Hematopoietic multipotent progenitor cell treated with erythropoietin and hydrocortisone succinate and interleukin-3 and kit ligand, for 17 days (in vitro differentiated cells): ENCODE measurements around the gene SHC1.

ENCODE experiments used
- DNase-seq: peaks from one replicate; pipeline ENCODE4 v3.0.0-alpha.2; 2015; ENCODE audit warnings: low spot score

Gene SHC1

DNA sequence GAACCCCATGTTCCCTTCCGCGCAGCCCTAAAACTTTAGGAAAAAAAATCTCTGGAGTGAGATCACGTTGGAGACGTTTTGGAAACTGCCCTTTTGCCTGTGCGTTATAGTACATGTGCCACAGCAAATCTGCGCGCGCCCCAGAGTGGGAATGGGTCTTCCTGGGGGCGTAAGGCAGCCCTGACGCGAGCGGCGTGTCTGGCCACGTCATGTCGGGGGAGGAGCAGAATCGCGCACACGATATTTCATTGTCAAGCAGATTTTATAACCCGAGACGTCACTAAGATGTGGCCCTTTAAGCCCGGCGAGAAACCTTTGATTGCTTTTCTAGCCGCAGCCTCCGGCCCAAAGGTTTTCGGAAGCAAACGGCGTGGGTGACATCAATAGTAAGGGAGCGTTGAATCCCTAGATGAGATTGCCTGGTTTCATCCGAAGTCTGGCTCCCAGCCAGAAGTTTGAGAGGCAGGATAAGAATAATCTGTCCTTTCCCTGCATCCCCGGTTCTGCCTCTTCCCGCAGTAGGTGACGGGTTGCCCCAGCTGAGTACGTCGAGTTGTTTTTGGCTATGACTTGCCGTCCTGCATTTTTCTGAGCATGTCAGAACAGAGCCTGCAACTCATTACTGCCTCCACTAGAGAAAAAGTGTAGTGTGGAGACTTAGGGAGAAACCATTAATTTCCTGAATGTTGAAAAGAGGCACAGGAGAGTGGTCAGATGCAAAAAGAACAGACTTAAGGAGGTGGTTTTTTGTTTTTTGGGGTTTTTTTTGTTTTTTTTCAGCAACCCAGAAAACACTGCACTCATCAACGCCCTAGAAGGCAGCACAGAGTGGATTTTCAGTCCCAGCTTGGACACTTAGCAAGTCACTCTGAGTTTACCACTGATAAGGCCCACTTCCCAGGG lies 33.2 kb downstream of the SHC1 start:
- DNase-seq: peak; percentile 95

DNA sequence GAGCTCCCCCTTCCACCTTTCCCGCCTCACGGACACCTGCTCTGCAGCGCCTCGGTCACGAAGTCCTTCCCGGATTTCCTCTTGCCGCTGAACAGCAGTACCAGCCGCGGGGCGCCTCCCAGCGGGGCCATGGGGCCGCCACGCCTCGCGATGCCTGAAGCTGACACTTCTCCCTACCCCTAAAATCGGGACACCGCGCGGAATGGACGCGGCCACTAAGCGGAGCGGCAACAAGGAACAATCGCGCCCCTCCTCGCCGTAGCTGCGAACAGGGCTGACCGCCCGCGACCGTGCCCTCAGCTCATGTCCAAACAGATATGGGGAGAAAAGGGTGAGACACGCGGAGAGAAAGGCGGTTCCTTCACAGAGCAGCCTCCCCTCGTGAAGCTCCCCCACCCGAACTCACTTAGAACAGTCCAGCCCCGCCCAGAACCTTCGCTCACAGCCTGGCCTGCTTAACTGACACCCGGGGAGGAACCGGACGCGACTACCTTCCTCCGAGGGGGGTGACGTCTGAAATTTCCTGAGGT lies 33.9 kb downstream of the SHC1 start, which contains the start of gene PMVK:
PMVK (minus strand) TSS at position 165 of the 530 bp plus-strand sequence; CDS start at position 131, 34 bp downstream.
- DNase-seq: peak; percentile 98

DNA sequence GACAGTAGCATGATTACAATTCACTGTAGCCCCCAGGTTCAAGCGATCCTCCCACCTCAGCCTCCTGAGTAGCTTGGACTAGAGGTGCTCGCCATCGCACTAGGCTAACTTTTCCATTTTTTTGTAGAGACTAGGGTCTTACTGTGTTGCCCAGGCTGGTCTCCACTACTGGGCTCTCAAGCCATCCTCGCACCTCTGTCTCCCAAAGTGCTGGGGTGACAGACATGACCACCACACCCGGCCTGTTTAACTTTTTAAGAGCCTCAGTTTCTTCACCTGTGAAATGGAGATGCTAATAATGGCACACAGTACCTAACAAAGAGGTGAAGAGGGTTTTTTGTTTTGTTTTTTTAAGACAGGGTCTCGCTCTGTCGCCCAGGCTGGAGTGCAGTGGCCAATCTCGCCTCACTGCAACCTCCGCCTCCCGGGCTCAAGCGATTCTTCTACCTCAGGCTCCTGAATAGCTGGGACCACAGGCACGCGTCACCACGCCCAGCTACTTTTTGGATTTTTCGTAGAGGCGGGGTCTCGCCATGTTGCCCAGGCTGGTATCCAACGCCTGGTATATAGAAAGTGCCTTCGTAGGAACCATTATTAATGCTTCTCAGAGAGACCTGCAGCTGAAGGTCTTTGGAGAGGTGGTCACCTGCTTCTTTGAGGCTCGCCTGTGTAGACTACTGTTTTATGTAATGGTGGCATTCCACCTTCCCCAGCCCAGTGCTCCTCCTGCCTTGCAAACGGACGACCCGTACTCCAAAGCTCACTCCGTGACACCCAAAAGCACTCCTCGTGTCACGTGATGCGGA lies 34.6 kb downstream of the SHC1 start:
- DNase-seq: no peak

DNA sequence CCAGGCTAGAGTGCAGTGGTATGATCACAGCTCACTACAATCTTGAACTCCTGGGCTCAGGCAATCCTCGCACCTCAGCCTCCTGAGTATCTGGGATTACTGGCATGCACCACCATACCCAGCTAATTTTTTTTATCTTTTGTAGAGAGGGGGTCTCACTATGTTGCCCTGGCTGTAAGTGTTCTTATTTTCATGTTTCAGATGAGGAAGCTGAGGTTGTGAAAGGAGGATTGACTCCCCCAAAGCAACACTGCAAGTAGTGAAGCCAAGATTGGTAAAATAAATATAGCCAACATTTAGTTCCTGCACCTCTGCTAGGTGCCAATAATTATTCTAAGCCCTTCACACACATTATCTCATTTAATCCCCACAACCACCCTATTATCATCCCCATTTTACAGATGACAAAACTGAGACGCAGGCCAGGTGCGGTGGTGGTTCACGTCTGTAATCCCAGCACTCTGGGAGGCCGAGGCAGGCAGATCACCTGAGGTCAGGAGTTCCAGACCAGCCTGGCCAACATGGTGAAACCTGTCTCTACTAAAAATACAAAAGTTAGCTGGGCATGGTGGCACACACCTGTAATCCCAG lies 36.1 kb downstream of the SHC1 start:
- DNase-seq: no peak

DNA sequence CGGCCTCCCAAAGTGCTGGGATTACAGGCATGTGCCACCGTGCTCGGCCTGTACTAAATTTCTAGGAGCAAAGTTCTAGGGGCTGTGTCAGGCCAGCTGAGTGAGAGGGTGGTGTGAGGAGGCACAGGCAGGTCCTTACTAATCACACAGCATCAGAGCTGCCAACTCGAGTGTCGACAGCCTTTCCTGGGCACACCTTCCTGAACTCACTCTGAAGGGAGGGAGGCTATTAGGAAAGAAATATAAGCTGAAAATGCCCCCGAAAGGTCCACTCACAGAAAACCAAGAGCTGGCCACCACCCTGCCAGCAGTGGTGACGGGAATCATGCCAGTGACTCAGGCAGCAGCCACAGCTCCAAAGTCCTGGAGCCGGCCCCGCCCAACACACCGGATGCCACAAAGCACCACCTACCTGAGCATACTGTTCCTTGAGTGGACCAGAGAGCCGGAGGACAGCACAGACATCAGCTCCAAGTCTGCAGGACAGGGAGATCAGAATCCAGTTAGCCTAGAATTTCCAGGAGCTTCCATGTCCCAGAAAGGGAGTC lies 38.5 kb downstream of the SHC1 start:
- no peak for DNase-seq

DNA sequence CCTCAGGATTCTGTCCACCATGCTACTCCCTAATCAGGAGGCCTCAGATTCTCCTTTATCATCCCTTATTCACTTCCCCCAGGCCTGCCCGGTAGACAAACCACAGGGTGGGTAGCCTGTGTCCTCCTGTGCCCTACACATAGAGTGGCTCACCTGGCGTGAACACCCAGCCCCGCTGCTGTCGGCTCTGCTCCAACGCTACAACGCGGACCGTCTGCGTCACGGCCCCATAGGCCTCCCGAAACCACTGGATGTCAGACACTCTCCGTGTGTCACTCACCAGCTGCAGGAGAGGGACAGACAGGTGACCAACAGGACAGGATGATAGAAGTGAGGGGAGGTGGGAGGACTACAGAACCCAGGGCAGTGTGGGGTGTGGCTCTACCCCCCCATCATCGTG lies 44.3 kb downstream of the SHC1 start:
- DNase-seq: no peak

DNA sequence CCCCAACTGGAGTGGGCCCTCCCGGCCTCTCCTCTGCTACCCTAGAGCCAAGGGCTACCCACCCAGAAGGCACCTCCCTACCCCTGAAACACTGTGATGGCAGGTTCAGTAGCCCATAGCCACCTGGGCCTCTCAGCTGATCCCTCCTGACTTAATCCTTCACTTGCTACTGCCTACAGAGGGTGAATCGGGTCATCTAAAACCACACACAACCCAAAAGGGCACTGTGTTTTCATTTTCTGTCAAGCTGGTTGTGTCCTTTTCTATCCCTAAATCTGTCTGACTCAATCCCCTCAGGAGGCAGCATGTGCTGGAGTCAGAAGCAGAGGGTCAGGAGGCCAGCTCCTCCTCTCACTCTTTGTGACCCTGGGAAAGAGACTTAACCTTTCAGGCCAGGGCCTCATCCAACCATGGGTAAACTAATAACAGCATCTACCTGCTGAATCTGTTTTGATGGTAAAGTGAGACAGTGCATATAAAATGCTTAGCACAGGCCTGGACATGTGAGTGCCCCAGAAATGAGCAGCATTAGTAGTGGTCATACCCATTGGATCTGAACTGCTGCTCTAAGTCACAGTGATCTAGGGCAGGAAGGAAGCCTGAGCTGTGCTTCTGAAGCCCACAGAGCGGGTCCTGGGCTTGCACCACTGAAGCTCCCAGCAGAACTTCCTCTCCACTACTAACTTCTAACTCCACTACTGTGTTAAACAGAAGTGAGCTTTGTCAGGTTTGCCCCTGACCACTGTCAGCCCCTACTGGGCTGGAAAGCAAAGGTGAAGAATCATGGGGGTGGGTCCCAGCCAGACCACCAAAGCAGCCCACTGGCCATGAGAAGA lies 45.0 kb downstream of the SHC1 start:
- DNase-seq: no peak

DNA sequence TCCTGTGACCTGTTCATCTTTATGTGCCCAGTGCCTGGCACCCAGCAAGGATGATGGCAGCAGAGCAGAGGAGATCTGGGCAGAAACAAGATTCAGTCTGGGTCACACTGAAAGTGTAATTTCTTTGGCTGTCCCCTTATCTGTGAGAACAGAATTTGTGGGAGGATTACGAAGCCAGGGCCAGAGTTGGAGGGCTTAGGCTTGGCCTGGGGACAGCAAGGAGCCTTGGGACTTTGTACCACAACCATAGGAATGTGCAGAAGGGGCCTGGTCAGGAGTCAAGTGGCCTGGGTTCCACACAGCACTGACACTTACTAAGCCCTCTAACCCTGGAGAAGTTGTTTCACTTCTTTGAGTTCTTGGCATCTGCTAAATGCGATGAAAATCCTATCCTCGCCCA lies 46.9 kb downstream of the SHC1 start:
- no peak for DNase-seq

DNA sequence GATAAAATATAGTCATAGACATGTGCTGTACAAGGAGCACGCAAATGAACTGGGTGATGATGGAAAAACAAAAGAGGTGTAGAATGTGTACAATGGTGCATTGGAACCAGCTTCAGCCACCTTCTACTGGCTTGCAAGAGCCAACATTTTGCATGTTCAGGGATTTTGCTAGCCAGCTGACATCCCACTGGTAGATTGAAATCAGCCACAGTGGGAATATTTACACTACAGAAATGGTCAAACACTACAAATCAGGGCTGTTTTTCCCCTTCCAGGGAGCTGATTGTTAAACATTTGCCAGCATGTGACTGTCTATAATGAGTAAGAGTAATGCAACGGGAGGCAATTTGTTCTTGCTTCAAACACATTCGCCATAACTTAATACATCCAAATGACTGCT lies 57.3 kb downstream of the SHC1 start:
- no peak for DNase-seq

DNA sequence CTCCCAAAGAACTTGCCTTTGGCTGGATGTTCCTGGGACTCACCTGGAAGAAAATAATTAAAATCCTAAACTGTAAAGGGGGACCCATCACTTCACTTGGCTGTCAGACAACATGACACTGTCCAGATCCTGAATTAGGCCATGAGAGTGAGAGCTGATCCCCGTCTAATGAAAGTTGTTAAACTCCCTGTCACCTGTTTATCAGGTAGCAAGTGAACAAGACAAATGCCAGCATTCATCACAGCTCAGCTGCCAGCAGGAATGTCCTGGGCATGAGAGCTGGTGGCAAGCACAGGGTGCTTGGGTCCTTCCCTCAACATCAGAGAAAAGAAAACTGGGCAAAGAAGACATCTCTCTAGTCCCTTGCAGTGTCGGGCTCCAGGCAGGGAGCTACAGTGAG lies 57.8 kb downstream of the SHC1 start:
- no peak for DNase-seq
